NCI-H187 (cell line): Measurements from ENCODE around the gene DTNBP1.

Experiments
- DNase-seq, 2 experiments: peaks; one replicate each; lab custom pipeline; 2025; lab: John Stamatoyannopoulos, UW

The DTNBP1 gene

GRCh38 chr6:15480525-15480924, 182.3 kb downstream of the DTNBP1 start:
- no peak for DNase-seq

GRCh38 chr6:15479761-15480160, 183.1 kb downstream of the DTNBP1 start:
- DNase-seq = no peak

- no peak for DNase-seq
Observed at GRCh38 chr6:15477746-15478145, 185.1 kb downstream of the DTNBP1 start.

GRCh38 chr6:15476631-15477380, 186.0 kb downstream of the DTNBP1 start:
- peak in 1 of 2 experiments; percentile 19 for DNase-seq

DNA sequence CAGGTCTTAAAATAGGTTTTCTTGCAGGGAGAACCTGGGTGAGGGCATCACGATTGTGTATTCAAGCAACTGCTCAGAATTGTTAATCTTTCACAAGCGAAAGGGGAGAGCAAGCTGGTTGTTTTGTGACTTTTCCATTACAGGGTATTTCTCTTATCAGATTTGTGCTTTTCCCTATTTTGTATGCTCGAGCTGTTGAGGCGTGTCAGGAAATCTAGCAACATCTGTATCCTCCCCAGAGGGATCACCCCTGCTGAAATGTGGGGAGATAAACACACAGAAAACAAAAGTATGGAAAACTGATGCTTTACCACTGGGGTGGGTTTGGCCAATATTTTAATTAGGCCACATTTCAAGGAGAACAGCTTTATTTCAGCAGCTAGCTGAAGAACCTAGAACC, 187.0 kb downstream of the DTNBP1 start:
- DNase-seq = no peak

GRCh38 chr6:15475261-15475660, 187.6 kb downstream of the DTNBP1 start:
- DNase-seq = no peak

GRCh38 chr6:15474196-15474595, 188.6 kb downstream of the DTNBP1 start:
- DNase-seq = no peak

DNA sequence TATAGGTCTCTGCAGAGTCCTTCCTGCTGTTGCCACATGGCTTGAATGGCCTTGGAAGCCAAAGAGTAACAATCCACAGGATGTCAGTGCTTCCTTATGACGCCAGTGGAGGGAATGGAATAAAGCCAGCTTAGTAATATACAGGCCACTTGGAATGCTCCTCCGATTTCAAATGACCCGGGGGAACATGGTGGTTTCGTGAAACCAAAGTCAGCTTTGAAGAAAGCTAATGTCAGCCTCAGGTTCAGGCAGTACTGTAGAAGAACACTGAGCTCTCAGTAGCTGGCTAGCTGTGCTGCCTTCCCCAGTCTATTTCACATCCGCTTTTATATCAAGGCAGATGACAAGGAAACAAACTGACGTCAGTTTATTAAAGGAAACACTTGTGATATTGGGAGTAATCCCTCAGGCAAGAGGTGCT, 189.1 kb downstream of the DTNBP1 start:
- DNase-seq = no peak

DNA sequence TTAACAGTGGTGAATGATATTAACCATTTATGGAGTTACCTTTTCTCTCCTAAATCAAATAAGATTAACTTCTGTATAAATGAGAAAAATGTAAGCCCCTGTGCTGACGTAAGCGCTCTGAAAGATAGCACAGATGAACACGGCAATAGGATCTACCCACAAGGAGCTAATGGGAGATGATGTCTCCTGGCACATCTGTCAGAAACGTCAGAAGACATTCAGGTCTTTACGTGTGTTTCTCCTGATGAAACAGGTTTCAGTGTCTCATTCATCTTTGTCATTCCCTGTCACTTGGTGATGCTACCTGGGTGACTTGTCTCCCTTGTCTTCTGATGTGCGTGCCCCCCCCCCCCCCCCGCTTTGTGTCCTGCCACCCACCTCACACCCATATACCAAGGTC, 189.7 kb downstream of the DTNBP1 start:
- no peak for DNase-seq
